GM19099 (cell line): ENCODE data around the gene P2RX2.

Experiments
- POLR2A ChIP-seq: IDR thresholded peaks from 3 replicates; pipeline ENCODE4 v1.6.1; 2011; ENCODE audit warnings: low read depth; ENCODE audit not compliant: insufficient read length; ENCODE audit errors: extremely low read depth

P2RX2 gene

DNA sequence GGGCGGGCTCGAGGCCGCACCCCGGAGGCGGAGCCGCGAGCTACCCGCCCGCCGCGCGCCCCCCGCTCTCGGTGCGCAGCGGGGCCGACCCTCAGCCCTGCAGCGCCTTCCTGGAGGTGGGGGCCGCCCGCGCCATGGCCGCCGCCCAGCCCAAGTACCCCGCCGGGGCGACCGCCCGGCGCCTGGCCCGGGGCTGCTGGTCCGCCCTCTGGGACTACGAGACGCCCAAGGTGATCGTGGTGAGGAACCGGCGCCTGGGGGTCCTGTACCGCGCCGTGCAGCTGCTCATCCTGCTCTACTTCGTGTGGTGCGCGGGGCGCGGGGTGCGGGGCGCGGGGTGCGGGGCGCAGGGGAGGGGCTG, at the start of gene P2RX2:
P2RX2 (plus strand) TSS at position 94 of the 361 bp plus-strand sequence; CDS start at position 135, 41 bp downstream.
- no peak for TF ChIP-seq POLR2A

- TF ChIP-seq POLR2A = no peak
Observed at GRCh38 chr12:132568826-132569480, 49.6 kb upstream of the P2RX2 start.

- no peak for TF ChIP-seq POLR2A
Observed at GRCh38 chr12:132569856-132570480, 48.6 kb upstream of the P2RX2 start.

GRCh38 chr12:132570635-132571034, 47.9 kb upstream of the P2RX2 start:
- no peak for TF ChIP-seq POLR2A

DNA sequence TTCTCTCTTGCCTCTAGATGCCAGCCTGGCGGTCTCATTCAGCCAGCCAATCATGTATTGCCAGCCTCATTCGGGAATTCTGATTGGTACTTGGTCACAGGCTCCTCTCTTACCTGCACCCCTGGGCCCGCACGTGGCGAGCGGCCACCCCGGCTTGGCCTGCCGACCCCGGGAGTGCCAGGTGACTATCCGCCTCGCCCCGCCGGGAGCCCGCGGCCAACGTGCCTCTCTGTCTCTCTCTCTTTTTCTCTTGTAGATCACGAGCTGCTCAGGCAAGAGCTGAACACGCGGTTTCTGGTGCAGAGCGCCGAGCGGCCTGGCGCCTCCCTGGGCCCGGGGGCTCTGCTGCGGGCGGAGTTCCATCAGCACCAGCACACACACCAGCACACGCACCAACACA, 47.5 kb upstream of the P2RX2 start:
- TF ChIP-seq POLR2A = no peak

DNA sequence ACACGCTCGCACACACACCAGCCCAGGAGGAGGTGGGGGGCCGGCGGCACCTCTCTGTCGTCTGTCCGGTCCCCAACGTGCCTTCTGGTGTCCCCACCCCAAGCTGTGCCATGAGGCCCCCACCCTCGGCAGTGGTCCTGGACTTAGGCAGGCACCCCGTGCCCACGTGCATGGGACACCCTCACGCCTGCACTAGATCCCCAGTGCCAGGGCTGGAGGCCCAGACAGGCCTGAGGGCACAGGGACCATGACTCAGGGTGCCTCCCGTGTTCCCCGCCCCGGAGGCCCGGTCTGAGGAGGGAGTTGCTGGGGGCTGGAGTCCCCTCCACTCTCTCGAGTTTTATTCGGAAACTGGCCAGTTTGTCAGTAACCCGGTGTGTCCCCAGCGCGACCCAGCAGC, 47.0 kb upstream of the P2RX2 start:
- no peak for TF ChIP-seq POLR2A

GRCh38 chr12:132572106-132572505, 46.5 kb upstream of the P2RX2 start:
- TF ChIP-seq POLR2A = no peak

- TF ChIP-seq POLR2A = no peak
Observed at GRCh38 chr12:132572801-132573760, 45.5 kb upstream of the P2RX2 start.

DNA sequence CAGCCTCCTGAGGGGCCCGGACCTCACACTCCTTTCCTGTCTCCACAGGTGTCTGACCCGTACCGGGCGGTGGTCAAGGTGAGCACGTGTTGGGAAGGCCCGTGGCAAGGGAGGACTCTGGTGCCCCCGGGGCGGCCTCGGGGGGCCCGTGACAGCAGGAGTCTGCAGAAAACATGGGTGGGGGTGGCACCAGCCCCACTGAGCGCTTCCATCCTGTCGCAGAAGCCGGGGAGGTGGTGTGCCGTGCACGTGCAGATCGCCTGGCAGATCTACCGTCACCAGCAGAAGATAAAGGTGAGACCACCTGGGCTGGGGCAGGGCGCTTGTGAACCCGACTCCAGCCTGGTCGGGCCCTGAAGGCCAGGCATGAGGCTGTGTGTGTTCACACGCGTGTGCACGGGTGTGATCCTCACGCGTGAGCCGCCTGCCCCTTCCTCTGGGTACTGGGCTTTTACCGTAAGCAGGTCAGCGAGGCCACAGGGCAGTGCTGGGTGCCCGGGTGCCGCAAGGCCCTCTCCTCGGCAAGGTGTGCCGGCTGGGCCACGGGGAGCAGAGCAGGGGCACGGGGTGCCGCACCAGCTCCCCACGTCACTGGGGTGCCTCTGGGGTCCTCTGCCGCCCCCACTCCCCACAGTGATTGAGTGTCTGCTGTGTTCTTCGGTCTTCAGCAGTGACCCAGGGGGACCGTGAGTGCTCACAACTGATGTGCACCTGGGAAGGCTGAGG, 44.1 kb upstream of the P2RX2 start:
- no peak for TF ChIP-seq POLR2A

DNA sequence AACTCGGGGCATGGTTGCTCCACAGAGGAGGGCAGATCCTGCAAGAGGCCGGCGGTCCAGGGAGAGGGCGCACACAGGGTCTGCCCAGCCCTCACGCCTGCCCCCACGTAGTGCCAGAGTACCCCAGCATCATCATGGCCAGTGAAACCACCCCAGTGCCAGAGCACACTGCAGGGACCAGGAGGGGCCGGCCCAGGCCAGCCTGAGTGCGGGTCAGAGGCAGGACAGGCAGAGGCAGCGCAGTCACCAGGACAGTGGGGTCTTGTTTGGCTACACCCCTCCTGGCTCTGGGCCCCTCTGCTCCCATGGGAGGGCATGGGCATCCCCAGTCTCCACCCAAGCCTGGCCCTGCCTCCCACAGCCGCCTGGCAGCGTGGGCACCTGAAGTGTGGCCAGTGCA, 42.9 kb upstream of the P2RX2 start:
- TF ChIP-seq POLR2A = no peak

GRCh38 chr12:132576701-132577100, 41.9 kb upstream of the P2RX2 start:
- no peak for TF ChIP-seq POLR2A

DNA sequence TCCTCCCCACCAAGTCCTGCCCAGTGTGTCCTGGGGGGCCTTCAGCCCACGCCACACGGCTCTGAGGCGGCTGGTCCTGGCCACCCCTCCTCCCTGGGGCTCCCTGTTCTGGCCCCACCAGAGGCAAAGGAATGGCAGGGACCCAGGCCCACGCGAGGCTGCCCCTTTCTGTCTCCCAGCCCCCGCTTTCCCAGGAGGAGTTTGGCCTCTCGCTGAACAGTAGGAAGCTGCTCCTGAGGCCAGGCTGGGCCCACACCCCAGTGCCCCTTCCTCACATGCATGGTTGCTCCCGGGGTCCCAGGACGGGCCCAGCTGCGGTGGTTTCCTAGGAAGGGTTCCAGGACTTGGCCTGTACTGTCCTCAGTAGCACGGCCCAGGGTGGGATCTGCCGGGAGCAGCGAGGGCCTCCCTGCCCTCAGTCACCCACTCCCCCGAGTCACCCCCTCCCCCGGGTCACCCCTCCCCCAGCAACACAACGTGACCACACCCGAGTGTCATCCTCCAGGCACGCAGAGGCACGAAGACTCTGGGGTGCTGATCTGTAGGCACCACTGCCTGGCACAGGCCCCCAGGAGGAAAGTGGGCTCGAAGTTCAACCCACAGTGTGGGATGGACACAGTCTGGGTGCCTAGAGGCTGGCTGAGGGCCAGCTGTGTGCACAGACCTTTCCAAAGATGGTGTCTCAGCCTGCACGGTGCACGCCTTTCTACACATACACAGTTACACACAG, 41.2 kb upstream of the P2RX2 start:
- TF ChIP-seq POLR2A = no peak

- TF ChIP-seq POLR2A = no peak
Observed at GRCh38 chr12:132578118-132578517, 40.5 kb upstream of the P2RX2 start.

DNA sequence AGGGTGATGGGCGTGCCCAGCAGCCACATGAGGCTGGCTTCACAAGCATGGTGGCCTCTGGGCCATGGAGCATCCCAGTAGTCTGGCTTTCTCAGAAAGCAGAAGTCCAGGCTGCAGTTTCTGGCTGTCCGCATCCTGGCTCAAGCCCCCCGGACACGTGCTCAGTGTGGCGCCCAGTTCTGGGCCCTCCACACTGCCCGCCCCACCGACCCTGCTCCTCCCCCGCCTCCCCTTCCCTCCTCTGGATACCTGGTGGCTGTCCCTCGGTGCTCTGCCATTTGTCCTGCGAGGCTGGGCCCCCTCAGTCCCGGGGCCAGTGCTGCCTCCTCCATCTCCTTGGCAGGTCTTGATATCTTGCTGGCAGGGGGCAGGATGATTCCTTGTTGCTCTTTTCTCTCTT, 39.8 kb upstream of the P2RX2 start:
- no peak for TF ChIP-seq POLR2A
